HG02852 (cell line): ENCODE data around the gene NUP93.
A peak's percentile ranks its signal among the peaks of the same experiment; 100 is the strongest.

Experiments used
- ATAC-seq: cut with Tn5 transposase; IDR thresholded peaks from one replicate; pipeline ENCODE4 v1.9.1; 2021; ENCODE audit warnings: mild to moderate bottlenecking, moderate library complexity; ENCODE audit not compliant: unreplicated experiment

Gene NUP93

DNA sequence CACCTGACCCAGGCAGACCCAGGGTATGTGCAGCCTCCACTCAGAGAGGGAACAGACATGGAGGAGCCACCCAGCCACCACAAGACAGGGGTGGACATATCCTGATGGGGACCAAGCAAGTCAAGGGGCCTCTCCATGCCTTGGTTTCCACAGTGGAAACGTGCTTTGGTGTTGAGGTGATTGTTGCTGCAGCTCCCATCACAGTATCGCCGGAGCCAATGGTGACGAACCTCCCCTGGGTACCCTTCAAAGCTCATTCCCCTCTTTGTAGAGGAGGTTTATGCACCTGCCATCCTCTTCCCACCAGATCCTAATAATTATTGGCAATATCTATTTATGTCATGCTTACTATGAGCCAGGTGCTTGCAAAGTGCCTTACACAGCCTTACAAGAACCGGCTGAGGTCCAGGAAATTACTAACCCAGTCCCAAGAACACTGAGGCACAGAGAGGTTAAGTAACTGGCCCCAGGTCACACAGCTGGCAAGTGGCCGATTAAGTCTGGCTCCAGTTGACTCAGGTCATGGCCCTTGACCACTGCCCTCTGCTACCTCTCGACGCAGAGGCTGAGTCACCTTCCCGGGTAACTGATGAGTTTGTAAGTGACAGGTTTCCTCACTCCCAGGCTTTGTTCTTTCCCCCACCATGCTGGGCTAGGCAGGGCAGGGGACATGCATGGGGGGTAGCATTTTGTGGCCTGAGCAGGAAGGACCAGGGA is 155.7 kb downstream of the NUP93 start:
- no peak for ATAC-seq

DNA sequence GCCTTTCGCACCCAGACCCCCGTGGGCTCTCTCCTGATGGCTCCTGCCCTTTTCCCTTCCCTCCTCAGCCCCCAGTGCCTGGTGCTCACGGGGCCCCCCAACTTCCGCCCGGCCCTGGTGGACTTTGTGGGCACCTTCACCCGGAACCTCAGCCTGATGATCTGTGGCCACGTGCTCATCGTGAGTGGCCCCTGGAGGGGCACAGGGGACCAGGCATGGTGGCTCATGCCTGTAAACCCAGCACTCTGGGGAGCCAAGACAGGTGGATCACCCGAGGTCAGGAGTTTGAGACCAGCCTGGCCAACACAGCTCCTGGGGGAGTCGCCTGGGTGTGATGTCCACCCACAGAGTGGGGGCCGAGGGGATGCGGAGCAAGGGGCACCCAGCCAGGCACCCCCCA is 156.4 kb downstream of the NUP93 start:
- ATAC-seq, result no peak

DNA sequence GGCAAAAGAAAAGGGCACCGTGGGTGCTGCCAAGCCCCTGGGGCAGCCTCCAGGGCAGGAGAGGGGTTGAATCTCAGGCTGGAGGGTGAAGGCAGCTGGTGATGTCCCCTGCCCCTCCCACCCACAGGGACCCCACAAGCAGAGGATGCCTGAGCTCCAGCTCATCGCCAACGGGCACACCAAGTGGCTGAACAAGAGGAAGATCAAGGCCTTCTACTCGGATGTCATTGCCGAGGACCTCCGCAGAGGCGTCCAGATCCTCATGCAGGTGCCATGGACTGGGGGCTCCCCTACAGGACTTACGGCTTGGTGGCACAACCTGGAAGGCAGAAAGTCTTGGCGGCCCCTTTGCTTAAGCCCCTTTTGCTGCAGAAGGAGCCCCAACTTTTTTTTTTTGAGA is 156.9 kb downstream of the NUP93 start:
- no peak for ATAC-seq

DNA sequence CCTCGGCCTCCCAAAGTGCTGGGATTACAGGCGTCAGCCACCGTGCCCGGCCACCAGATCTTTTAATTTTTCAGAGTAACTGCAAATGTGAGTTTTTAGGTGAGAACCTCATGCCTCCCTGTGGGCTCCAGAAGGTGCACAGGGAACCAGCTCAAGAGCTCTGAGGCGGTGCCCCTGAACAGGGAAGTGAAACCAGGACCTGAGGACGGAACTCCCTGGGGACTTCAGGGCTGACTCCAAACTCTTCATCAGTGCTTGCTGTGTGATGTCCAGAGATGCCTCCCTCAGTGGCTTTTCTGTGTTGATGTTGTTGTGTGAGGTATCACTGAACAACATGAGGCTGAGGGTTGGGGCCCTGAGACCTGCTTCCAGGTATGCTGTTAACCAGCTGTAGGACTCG is 158.9 kb downstream of the NUP93 start:
- ATAC-seq, result peak; percentile 78

DNA sequence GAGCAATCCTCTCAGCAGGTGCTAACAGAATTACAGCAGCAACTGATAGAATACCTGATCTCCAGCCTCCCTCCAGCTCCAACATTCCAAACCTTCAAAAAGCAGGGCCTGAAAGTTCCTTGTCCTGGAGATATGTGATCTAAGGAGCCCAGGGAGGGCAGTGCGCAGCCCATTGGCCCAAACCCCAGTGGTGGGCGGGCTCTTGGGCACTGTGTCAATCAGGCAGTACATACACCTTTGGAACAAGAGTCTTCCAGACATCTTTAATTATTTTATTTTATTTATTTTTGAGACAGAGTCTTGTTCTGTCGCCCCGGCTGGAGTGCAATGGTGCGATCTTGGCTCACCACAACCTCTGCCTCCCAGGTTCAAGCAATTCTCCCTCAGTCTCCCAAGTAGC is 159.3 kb downstream of the NUP93 start:
- peak; percentile 31 for ATAC-seq

DNA sequence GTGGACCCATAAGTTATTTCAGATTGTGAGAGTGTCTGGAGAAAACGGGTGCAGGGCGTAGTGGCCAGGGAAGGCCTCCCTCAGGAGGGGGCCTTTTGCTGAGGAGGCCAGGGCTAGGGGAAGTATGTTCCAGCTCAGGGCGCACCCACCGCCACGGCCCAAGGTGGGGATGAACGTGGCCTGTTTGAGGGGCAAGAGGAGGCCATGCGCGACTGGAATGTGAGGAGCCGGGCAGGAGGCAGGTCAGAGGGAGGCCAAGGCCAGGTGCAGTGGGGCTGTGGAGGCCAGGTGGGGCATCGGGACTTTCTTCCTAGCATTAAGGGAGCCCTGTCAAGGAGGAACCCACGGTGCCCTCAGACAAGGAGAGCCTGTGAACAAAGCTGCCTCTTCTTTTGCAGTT is 161.8 kb downstream of the NUP93 start:
- no peak for ATAC-seq

DNA sequence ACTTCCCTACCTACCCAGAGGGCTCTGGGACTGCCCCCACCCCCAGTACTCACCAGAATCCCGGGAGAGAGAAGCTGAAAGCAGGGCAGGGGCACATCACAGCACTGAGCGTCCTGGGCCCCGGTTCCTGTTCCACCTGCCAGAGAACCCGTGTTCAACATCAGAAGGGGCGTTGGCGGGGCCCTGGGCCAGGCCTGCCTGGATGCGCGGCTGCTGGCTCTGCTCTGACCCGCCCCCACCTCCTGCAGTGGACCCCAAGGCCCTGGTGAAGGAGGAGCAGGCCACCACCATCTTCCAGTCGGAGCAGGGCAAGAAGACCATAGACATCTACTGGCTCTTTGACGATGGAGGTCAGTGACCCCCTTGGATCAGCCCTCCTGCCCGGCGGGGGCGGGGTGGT is 162.8 kb downstream of the NUP93 start:
- no peak for ATAC-seq

DNA sequence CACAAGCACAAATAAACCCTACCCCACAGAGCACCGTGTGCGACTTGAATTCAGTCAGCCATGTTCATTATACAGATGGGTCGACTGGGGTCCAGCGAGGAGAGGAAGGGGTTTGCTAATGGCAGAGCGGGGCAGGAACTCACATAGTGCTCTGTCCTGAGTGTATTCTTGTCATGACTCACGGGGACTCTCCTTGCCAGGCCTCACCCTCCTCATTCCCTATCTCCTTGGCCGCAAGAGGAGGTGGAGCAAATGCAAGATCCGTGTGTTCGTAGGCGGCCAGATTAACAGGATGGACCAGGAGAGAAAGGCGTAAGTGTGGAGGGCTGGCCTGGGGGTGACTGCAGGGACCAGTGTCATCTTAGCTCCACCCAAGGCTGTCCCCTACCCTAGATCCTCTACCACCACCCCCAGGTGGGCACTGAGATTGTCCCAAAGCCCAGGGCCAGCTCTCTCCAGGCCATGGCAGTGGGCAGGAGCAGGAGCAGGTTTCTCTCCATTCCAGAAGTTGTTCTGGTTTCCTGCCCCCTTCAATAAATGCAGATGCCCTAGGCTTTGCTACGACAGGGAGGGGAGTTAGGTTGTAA is 164.5 kb downstream of the NUP93 start:
- no peak for ATAC-seq

DNA sequence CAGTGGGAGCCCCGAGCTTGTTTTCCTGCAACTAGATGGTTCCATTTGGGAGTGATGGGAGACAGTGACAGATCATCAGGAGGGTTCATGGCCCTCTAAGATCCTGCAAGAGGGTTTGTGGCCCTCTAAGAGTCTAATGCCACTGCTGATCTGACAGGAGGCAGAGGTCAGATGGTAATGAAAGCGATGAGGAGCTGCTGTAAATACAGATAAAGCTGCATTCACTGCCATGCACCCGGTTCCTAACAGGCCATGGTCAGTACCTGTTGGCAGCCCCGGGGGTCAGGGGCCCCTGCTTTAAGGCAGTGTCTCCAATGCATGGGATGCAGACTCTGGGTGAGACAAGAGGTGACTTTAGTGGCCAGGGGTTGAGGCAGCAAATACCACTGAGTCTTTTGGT is 165.9 kb downstream of the NUP93 start:
- no peak for ATAC-seq

DNA sequence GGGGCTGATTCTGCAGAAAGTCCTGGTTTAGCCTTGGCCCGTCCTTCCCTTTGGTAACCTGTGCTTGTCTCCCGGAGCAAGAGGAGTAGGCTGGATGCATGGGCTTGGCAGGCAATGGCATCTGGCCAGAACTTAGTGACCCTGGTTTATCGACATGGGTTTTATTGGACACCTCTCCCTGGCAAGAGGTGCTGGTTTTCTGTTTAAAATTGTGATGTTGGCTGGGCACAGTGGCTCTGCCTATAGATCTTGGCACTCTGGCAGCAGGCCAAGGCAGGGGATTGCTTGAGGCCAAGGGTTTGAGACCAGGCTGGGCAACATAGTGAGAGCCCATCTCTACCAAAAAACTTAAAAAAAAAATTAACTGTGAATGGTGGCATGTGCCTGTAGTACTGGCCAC is 166.3 kb downstream of the NUP93 start:
- no peak for ATAC-seq

DNA sequence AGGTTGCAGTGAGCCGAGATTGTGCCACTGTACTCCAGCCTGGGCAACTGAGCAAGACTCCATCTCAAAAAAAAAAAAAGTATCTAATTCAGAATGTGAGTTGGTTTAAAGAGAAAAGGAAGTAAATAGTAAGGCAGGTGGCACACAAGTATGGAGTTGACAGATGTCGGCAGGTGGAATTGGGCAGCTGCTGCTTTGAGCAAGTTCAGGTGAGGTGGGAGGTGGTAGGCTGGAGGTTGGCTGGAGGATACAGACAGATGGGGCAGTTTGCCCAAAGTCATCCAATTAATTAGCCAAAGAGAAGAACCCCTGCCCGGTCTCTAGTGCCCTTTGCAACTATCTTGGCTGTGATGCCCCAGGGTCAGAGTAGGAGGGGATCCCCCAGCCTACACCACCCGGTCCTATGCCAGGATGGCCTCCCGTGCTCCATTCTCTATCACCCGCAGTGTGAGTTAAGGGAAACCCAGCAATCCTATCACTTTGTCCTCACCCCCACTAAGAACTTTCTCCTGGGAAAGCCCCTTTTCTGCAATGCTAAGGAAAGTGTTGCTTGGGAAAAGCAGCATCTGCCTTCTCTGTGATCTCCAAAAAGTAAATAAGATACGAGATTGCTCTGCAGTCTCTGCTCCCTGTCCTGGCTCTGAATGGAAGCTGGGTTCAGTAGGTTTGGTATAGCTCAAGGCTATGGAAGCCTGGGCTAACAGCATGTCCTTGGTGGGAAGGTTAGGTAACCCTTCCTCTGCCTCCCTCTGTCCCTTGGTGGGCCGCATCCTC is 167.3 kb downstream of the NUP93 start:
- ATAC-seq, result no peak

DNA sequence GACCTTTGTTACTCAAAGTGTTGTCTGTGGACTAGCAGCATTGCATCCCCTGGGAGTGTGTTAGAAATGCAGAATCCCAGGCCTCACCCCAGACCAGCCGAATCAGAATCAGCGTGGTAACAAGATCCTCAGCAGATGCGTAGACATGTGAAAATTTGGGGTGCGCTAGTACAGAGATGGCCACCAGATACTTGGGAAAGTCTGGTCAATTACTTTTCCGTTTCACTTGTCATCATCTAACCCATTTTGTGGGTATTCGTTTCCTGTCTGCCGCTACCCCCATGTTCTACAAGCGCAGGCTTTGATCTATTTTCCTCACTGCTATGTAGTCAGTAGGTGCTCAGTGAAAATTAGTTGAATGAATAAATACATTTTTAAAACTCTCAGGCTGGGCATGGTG is 168.9 kb downstream of the NUP93 start:
- ATAC-seq, result peak; percentile 82
